ENCODE measurements around the gene HIF1A.

Gene HIF1A

GRCh38 chr14:61726778-61727658 lies 31.7 kb downstream of the HIF1A start:
- DNase-seq (ENCODE audit: low spot score) = no peak
- no peak for TF ChIP-seq CTCF (IDR thresholded peaks at IDR 0.05; ENCODE audit: borderline replicate concordance, control extremely low read depth, extremely low read depth, insufficient read depth, missing control alignments)
- in situ Hi-C loops (cut with MboI; ENCODE audit: low sequenced_read_pairs, unreplicated experiment) = no loop called here

GRCh38 chr14:61730756-61731373 lies 35.6 kb downstream of the HIF1A start:
- DNase-seq (ENCODE audit: low spot score) = no peak
- TF ChIP-seq CTCF (IDR thresholded peaks at IDR 0.05; ENCODE audit: borderline replicate concordance, control extremely low read depth, extremely low read depth, insufficient read depth, missing control alignments) = no peak
- in situ Hi-C loops (cut with MboI; ENCODE audit: low sequenced_read_pairs, unreplicated experiment) = loop anchor here (10.0 kb wide), 1 partner anchor 256 kb away; no protein-coding TSS in a partner anchor

- TF ChIP-seq CTCF (IDR thresholded peaks at IDR 0.05; ENCODE audit: borderline replicate concordance, control extremely low read depth, extremely low read depth, insufficient read depth, missing control alignments) = no peak
- in situ Hi-C loops (cut with MboI; ENCODE audit: low sequenced_read_pairs, unreplicated experiment) = loop anchor here (10.0 kb wide), 1 partner anchor 259 kb away; no protein-coding TSS in a partner anchor
- DNase-seq (ENCODE audit: low spot score) = no peak
Measured at GRCh38 chr14:61733972-61734371, 38.7 kb downstream of the HIF1A start.

DNA sequence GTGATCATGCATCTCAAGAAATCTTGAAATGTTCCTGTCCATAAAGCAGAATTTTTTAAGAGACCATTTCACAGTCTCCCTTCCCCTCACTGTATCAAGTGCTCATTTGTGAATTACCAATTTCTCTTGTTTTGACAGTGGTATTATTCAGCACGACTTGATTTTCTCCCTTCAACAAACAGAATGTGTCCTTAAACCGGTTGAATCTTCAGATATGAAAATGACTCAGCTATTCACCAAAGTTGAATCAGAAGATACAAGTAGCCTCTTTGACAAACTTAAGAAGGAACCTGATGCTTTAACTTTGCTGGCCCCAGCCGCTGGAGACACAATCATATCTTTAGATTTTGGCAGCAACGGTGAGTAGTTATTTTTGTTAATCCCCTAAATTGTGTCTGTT lies 41.4 kb downstream of the HIF1A start:
- in situ Hi-C loops (cut with MboI; ENCODE audit: low sequenced_read_pairs, unreplicated experiment) = loop anchor here (10.0 kb wide), 1 partner anchor 262 kb away; no protein-coding TSS in a partner anchor
- no peak for DNase-seq (ENCODE audit: low spot score)
- TF ChIP-seq CTCF (IDR thresholded peaks at IDR 0.05; ENCODE audit: borderline replicate concordance, control extremely low read depth, extremely low read depth, insufficient read depth, missing control alignments) = no peak

- no peak for TF ChIP-seq CTCF (IDR thresholded peaks at IDR 0.05; ENCODE audit: borderline replicate concordance, control extremely low read depth, extremely low read depth, insufficient read depth, missing control alignments)
- no peak for DNase-seq (ENCODE audit: low spot score)
- in situ Hi-C loops (cut with MboI; ENCODE audit: low sequenced_read_pairs, unreplicated experiment) = loop anchor here (10.0 kb wide), 1 partner anchor 263 kb away; no protein-coding TSS in a partner anchor
Measured at GRCh38 chr14:61737915-61738314, 42.6 kb downstream of the HIF1A start.

- DNase-seq (ENCODE audit: low spot score) = no peak
- in situ Hi-C loops (cut with MboI; ENCODE audit: low sequenced_read_pairs, unreplicated experiment) = loop anchor here (10.0 kb wide), 1 partner anchor 264 kb away; no protein-coding TSS in a partner anchor
- TF ChIP-seq CTCF (IDR thresholded peaks at IDR 0.05; ENCODE audit: borderline replicate concordance, control extremely low read depth, extremely low read depth, insufficient read depth, missing control alignments) = no peak
Measured at GRCh38 chr14:61739133-61739532, 43.8 kb downstream of the HIF1A start.

Measured in GM13976 (cell line).